GM04503 (cell line): Measurements from ENCODE around the gene KAZN.

Experiments used
- DNase-seq: peaks from one replicate; pipeline ENCODE4 v3.0.0-alpha.2; 2012; ENCODE audit warnings: low read depth

Gene KAZN

DNA sequence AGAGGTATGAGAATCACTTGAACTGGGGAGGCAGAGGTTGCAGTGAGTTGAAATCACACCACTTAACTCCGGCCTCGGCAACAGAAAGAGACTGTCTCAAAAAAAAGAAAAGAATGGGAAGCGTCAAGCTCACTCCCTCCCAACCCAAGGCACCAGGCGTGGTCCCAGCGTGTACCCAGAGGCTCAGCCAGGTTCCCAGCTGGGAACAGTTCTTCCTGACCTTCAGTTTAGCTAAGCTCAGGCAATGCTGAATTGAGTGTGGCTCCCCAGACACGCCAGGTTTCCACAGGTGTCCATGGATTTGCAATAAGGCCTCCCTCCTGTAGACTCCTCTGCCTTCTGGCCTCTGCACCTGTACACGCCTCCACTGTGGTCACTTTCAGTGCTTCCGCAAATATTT is 414.3 kb downstream of the KAZN start:
- no peak for DNase-seq

- no peak for DNase-seq
Measured at GRCh38 chr1:15013767-15014166, 415.3 kb downstream of the KAZN start.

- peak; percentile 16 for DNase-seq
Measured at GRCh38 chr1:15014516-15014915, 416.0 kb downstream of the KAZN start.

DNA sequence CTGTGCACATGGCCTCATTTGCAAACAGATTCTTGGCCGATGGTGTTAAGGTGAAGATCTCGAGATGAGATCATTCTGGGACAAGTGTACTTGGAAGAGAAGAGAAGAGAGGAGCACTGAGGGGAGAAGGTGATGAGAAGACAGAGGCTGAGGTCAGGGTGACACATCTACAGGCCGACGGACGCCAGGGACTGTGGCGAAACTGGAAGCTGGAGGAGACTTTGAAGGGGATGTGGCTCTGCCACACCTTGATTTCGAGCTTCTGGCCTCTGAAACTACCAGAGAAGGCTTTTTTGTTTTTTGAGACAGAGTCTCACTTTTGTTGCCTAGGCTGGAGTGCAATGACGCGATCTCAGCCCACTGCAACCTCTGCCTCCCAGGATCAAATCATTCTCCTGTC is 417.5 kb downstream of the KAZN start:
- DNase-seq: no peak

GRCh38 chr1:15016526-15016925 is 418.0 kb downstream of the KAZN start:
- DNase-seq: no peak

- no peak for DNase-seq
Measured at GRCh38 chr1:15017120-15017519, 418.6 kb downstream of the KAZN start.

GRCh38 chr1:15018767-15019166 is 420.3 kb downstream of the KAZN start:
- DNase-seq: no peak

DNA sequence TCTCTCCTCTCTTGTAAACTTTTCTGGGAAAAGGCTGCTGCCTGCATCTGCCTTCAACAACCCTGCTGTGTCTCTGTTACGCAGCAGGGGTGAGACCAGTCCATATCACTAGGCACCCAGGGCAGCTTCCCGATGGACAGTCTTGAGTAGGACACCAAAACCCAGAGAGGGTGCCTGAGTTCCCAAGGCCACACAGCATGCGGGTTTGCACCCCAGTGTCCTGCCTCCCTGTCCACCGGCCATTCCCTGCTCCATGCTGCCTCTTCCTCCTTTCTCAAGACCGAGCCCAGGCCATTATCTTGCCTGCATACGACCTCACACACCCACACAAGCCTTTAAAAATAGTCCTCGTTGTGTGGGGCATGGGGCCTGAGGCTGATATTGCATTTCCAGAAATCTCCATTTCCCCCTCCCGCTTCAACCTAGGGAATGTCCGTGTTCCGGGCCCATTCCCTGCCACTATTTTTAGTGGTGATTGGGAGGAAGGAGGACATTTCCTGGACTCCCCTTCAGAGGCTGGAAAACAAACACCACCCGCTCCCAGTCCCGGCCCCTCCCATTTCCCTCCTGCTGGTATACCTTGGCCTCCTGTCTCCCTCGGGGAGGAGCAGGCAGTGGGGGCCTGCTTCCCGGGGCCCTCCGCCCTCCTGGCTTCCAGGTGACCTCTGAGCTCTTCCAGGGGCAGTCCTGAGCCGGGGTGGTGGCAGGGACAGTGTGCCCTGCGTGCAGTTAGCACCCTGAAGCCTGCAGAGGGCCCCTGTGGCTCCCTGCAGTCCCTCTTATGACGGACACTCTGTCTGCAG is 422.7 kb downstream of the KAZN start:
- no peak for DNase-seq

DNA sequence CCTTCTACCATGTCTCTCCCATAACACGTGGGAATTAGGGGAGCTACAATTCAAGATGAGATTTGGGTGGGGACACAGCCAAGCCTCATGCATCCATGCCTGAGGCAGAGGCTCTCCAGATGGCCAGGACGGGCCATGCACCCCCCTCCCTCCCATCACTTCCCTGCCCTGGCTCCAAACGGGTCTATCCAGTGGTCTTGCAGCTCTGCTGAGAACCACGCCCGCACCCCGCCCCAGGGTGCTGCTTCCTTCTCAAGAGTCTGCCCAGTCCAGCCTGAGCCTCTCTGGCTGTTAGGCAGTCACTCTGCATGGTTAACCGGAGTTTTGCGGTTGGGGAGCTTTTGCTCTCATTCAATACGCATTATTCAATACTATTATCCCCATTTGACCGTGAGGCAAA is 423.6 kb downstream of the KAZN start:
- no peak for DNase-seq

- no peak for DNase-seq
Measured at GRCh38 chr1:15023205-15023604, 424.7 kb downstream of the KAZN start.

- DNase-seq: no peak
Measured at GRCh38 chr1:15023976-15024375, 425.5 kb downstream of the KAZN start.

DNA sequence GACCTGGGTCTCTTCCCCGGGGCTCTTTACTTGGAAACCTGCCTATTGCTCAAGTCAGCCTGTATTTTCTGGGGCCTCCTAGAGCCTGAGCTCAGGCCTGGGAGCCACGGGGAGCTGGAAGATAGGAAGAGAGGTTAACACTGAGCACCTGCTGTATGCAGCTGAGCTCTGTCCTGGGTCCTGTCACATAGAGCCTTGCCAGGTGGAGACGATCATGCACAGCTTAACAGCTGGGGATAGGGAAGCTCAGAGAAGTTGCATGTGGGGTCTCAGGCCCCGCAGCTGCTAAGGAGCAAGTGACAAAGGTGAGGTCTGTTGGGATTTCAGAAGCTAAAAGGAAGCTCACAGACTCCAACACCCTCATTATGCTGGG is 427.6 kb downstream of the KAZN start:
- no peak for DNase-seq

- peak; percentile 29 for DNase-seq
Measured at GRCh38 chr1:15027515-15027986, 429.1 kb downstream of the KAZN start.

DNA sequence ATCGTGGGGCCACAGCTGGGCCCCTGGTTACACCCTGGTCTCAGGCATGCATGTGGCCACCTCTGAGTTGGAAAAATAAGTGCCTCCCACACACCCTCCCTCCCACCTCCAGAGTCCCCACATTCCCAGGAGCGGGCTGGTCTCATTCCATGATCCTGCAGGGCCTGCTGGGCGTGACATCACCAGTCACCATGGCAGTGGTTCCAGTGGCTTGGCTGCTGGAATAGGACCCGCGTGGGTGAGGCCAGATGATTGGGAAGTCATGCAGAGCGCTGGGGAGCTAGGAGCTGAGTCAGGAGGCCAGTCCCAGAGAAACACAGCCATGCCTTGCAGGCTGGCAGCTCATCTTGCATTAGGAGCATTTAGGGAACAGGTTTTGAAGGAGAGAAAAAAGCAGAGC is 429.6 kb downstream of the KAZN start:
- DNase-seq: peak; percentile 83

DNA sequence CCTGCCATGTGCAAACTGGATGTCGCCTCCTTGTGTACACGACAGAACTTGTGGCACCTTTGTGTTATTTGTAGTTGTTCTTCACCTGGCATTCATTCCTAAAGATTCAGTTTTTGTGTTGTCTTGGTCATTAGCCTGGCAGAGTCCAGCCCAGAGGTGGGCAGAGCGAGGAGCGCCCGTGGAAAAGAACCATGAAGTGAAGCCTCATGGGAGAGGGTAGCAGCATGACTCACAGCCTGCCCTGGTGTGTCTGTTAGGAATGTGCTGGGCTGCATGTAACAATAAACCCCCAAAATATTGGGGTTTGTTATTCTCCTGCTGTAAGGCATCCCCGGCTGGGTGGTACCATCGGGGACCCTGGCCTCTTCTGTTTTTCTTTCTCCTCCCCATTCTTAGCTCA is 430.1 kb downstream of the KAZN start:
- DNase-seq: no peak

DNA sequence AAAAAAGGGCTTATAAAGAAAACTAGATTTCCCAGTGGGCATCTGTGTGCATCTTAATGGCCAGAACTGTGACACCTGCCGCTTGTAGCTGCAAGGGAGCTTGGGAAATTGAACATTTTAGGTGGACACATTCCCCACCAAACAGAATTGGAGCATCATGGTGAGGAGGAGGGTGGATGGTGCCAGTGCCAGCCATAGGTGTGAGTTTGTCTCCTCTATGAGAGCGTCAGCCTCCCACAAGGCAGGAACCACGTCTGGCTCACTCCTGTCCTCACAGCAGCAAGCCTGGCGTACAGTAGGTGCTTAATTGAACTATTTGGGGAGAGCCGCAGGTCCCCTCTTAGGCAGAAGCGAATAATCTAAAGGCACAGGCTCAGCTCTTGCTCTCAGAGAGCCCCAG is 430.6 kb downstream of the KAZN start:
- no peak for DNase-seq

- DNase-seq: no peak
Measured at GRCh38 chr1:15029786-15030185, 431.3 kb downstream of the KAZN start.

GRCh38 chr1:15031251-15031933 is 432.9 kb downstream of the KAZN start:
- no peak for DNase-seq

DNA sequence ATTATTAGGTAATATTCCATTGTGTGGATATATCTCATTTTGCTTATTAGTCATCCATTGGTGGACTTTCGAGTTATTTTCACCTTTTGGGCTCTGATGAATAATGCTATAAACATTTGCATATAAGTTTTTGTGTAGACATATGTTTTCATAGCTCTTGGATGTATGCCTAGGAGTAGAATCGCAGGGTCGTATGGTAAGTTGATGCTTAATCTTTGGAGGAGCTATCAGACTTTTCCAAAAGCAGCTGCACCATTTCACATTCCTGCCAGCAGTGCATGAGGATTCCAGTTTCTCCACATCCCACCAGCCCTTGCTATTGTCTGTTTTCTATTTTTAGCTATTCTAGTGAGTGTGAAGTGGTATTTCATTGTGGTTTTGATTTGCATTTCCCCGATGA is 434.8 kb downstream of the KAZN start:
- no peak for DNase-seq

GRCh38 chr1:15034656-15035055 is 436.2 kb downstream of the KAZN start:
- DNase-seq: no peak

- no peak for DNase-seq
Measured at GRCh38 chr1:15035236-15035635, 436.8 kb downstream of the KAZN start.

- DNase-seq: no peak
Measured at GRCh38 chr1:15036101-15036500, 437.6 kb downstream of the KAZN start.

- no peak for DNase-seq
Measured at GRCh38 chr1:15038232-15039016, 439.9 kb downstream of the KAZN start.
